Breast epithelium (tissue), 4 donors: Measurements from ENCODE around the gene RFX3. TPM values are rescaled to one million over a fixed set of nuclear protein-coding genes. Genes with fewer than 3 reads are reported as not detected.

ENCODE experiments used
- DNase-seq, 2 donors: peaks; one replicate each; pipeline ENCODE4 v3.0.0-alpha.2; 2019; ENCODE audit warnings: low spot score in 2 of 2
- H3K27ac ChIP-seq, 2 donors: fragments of 200-600 bp; sonication (generic) in 1 of 2; one replicate each; pipeline ENCODE4 v1.5.1; 2016 to 2019; ENCODE audit warnings: mild to moderate bottlenecking in 1 of 2
- H3K27me3 ChIP-seq, 2 donors: fragments of 200-600 bp; sonication (generic) in 1 of 2; one replicate each; pipeline versions ENCODE4 v1.5.1 to v1.6.0; 2017 to 2019; ENCODE audit warnings: control low read depth in 1 of 2, mild to moderate bottlenecking in 1 of 2
- H3K36me3 ChIP-seq: fragments of 200-600 bp; one replicate; pipeline ENCODE4 v1.5.1; 2019
- H3K4me1 ChIP-seq, 2 donors: fragments of 200-600 bp; sonication (generic); one replicate each; pipeline ENCODE4 v1.5.1; 2016 to 2019; ENCODE audit warnings: control low read depth in 1 of 2
- H3K4me3 ChIP-seq, 3 donors: fragments of 200-600 bp; sonication (generic); 1 replicate in 2 of 3; 2 replicates in 1 of 3; pipeline ENCODE4 v1.5.1; 2016 to 2019; ENCODE audit warnings: mild to moderate bottlenecking in 3 of 3, moderate library complexity in 2 of 3
- H3K9me3 ChIP-seq, 2 donors: fragments of 200-600 bp; sonication (generic) in 1 of 2; one replicate each; pipeline ENCODE4 v1.5.1; 2016 to 2019; ENCODE audit warnings: control low read depth in 1 of 2
- POLR2A ChIP-seq: fragments of 450-650 bp; IDR thresholded peaks from one replicate; pipeline ENCODE4 v1.6.1; 2016; ENCODE audit warnings: antibody characterized with exemption, mild to moderate bottlenecking, moderate library complexity
- POLR2AphosphoS5 ChIP-seq, 3 donors: sonication (generic); formaldehyde crosslinking; IDR thresholded peaks; one replicate each; pipeline ENCODE4 v1.6.1; 2017; ENCODE audit warnings: antibody characterized with exemption in 3 of 3
- intact Hi-C: fragments of 100-400 bp; cut with DNase I; formaldehyde crosslinking; loops from one replicate; pipeline ENCODE4 v1.15.1; 2023; ENCODE audit warnings: low total_unique reads
- total RNA-seq, 3 donors: library from RNA; depleted of rRNA; stranded (reverse); fragments of >200 nt; gene quantifications; one replicate each; pipeline ENCODE4 v1.1.0, GENCODE V29; 2016
- TF ChIP-seq, protein P1 (sequence below), 3 donors: fragments of 450-650 bp; IDR thresholded peaks; one replicate each; pipeline ENCODE4 v1.5.1; 2016 to 2017; ENCODE audit warnings: antibody characterized with exemption in 3 of 3, mild to moderate bottlenecking in 3 of 3, moderate library complexity in 3 of 3

The RFX3 gene
- total RNA-seq, 3 donors from 2014 or later = 9.3 to 18.0 (median 13.8) TPM

DNA sequence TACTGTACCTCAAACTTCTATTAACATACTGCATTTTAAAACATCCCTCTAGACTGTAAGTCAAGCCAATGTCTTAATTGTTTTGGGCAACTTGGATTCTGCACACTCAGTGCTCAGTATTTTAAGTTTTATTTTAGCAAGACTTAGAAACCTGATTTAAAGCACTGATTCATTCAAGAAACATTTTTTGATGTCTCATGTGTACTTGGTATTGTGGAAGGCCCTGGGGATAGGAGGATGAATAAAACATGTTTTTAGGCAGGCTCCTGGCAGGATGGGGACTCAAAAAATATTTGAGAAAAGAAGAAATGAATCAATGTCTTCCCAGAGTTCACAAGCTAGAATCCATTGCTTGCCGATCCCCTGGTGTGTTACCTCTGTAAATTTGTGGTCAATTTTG, 347.9 kb downstream of the RFX3 start:
- Histone ChIP-seq H3K4me3 (no peak overlapping the region), H3K27me3 (peaks cover 0 to 21% of the 10 kb centered on the region in 2 donors), H3K4me1 (no peaks in the 10 kb centered on the region), H3K36me3 (no peaks in the 10 kb centered on the region), H3K9me3 (no peaks in the 10 kb centered on the region), H3K27ac (no peak overlapping the region)
- intact Hi-C loops = no loop called here
- TF ChIP-seq, protein P1, sequence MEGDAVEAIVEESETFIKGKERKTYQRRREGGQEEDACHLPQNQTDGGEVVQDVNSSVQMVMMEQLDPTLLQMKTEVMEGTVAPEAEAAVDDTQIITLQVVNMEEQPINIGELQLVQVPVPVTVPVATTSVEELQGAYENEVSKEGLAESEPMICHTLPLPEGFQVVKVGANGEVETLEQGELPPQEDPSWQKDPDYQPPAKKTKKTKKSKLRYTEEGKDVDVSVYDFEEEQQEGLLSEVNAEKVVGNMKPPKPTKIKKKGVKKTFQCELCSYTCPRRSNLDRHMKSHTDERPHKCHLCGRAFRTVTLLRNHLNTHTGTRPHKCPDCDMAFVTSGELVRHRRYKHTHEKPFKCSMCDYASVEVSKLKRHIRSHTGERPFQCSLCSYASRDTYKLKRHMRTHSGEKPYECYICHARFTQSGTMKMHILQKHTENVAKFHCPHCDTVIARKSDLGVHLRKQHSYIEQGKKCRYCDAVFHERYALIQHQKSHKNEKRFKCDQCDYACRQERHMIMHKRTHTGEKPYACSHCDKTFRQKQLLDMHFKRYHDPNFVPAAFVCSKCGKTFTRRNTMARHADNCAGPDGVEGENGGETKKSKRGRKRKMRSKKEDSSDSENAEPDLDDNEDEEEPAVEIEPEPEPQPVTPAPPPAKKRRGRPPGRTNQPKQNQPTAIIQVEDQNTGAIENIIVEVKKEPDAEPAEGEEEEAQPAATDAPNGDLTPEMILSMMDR (IDR thresholded peaks at IDR 0.05) = no peak
- DNase-seq = no peak

DNA sequence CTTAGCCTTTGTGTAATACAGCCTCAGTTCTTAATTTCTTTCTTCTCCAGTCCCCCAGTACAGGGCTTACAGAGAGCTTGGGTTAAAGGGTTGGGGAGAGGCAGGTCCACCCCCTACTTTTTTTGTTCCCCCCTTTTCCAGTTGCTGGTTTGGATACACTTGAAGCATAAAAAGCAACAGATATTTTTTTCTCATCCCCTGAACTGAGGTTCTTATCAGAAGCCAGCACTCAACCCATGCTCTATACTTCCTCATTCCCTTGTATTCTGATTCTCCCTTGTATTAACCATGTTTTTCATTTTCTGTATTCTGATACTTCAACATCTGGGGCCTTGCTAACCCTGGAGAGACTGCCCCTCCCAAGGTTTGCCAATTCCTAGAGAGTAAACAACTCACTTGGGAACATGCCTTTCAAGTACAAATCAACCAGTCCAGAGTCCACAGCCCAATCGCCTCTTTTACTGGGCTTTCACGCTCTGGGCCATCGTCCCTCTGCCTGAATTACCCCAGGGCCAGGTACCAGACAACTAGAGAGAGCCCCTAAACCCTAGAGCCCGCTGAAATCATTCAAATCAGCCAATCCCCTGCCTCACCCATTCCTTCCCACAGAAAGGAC, 348.5 kb downstream of the RFX3 start:
- no peak overlapping the region for H3K27ac ChIP-seq
- DNase-seq = no peak
- intact Hi-C loops = no loop called here
- H3K4me1 ChIP-seq = no peaks in the 10 kb centered on the region
- TF ChIP-seq POLR2A (no peak), POLR2AphosphoS5 (IDR thresholded peaks at IDR 0.05) (no peak)
- TF ChIP-seq, protein P1 (IDR thresholded peaks at IDR 0.05) = no peak
- no peak overlapping the region for H3K4me3 ChIP-seq
- no peaks in the 10 kb centered on the region for H3K36me3 ChIP-seq
- H3K9me3 ChIP-seq = no peaks in the 10 kb centered on the region
- H3K27me3 ChIP-seq = peaks cover 0 to 21% of the 10 kb centered on the region in 2 donors

- Histone ChIP-seq H3K27me3 (no peaks in the 10 kb centered on the region), H3K9me3 (no peaks in the 10 kb centered on the region), H3K4me3 (no peak overlapping the region), H3K4me1 (no peaks in the 10 kb centered on the region), H3K27ac (no peak overlapping the region), H3K36me3 (no peaks in the 10 kb centered on the region)
- DNase-seq = no peak
- intact Hi-C loops = no loop called here
- TF ChIP-seq, protein P1 (IDR thresholded peaks at IDR 0.05) = no peak
- TF ChIP-seq POLR2A (no peak), POLR2AphosphoS5 (IDR thresholded peaks at IDR 0.05) (no peak)
These were observed 352.4 kb downstream of the RFX3 start for GRCh38 chr9:3173374-3173773.

DNA sequence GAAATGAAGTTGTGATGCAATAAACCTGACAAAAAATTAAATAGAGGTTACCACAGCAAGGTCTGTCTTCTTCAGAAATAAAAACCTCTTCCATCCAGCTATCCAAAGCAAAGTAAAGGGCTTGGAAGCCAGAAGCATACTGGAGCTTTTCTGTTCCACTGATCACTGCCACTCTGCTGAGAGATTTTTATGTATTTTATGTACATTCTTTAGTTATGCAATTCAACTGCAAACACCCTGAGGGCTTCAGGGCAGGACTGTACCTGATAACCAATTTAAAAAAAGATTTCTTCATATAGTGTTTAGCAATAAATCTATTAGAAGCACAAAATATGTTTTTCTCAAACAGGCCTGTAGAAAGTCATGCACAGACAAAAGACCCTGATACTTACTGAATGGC, 355.0 kb downstream of the RFX3 start:
- Histone ChIP-seq H3K36me3 (no peaks in the 10 kb centered on the region), H3K27ac (no peak overlapping the region), H3K4me3 (no peak overlapping the region), H3K27me3 (peaks cover 0 to 4% of the 10 kb centered on the region in 2 donors), H3K9me3 (no peaks in the 10 kb centered on the region), H3K4me1 (no peaks in the 10 kb centered on the region)
- intact Hi-C loops = no loop called here
- no peak for DNase-seq
- TF ChIP-seq, protein P1 (IDR thresholded peaks at IDR 0.05) = no peak
- no peak for TF ChIP-seq POLR2A
- TF ChIP-seq POLR2AphosphoS5 (IDR thresholded peaks at IDR 0.05) = no peak
